Body of pancreas (tissue), 4 donors: ENCODE results near the gene ZFR. TPM values are rescaled to one million over a fixed set of nuclear protein-coding genes. Genes with fewer than 3 reads are reported as not detected.
"Not testable (repeated sequence)": the region's sequence is repeated elsewhere in the genome, so short reads cannot be mapped to it uniquely, and the experiment has no call there.

Experiments
- ATAC-seq: fragments of 150-250 bp; one replicate; pipeline ENCODE4 v1.9.1; 2016
- DNase-seq, 4 donors: peaks; one replicate each; pipeline ENCODE4 v3.0.0-alpha.2; 2019
- H3K27ac ChIP-seq, 4 donors: fragments of 200-600 bp; sonication (generic); 1 replicate in 3 of 4; 2 replicates in 1 of 4; pipeline versions ENCODE4 v1.5.1 to v1.6.1; 2016 to 2019; ENCODE audit warnings: mild to moderate bottlenecking in 1 of 4, mixed read lengths in 1 of 4, moderate library complexity in 1 of 4
- H3K27me3 ChIP-seq, 2 donors: fragments of 200-600 bp; sonication (generic); one replicate each; pipeline ENCODE4 v1.6.0; 2016; ENCODE audit warnings: mild to moderate bottlenecking in 1 of 2
- H3K36me3 ChIP-seq, 2 donors: fragments of 200-600 bp; sonication (generic); replicated peaks in 1 of 2; 2 replicates each; pipeline ENCODE4 v1.5.1; 2016; ENCODE audit warnings: low read depth in 2 of 2; ENCODE audit not compliant: insufficient read depth in 1 of 2
- H3K4me1 ChIP-seq: fragments of 200-600 bp; sonication (generic); one replicate; pipeline ENCODE4 v1.6.0; 2016
- H3K4me3 ChIP-seq, 2 donors: fragments of 200-600 bp; sonication (generic); 1 replicate in 1 of 2; 2 replicates in 1 of 2; pipeline ENCODE4 v1.5.1; 2016 to 2019
- H3K9me3 ChIP-seq, 3 donors: fragments of 200-600 bp; sonication (generic); 1 replicate in 2 of 3; 2 replicates in 1 of 3; pipeline ENCODE4 v1.5.1; 2016
- CTCF ChIP-seq, 7 experiments: fragments of 450-650 bp in 4 of 7; fragments of 200-600 bp in 3 of 7; sonication (generic) in 3 of 7; IDR thresholded peaks; one replicate each; pipeline ENCODE4 v1.5.1; 2016 to 2019; ENCODE audit warnings: antibody characterized with exemption in 7 of 7
- POLR2A ChIP-seq, 3 donors: fragments of 450-650 bp; IDR thresholded peaks; one replicate each; pipeline ENCODE4 v1.6.1; 2016; ENCODE audit warnings: antibody characterized with exemption in 3 of 3, mild to moderate bottlenecking in 2 of 3
- WGBS, 2 donors: methylation state at CpG; one replicate each; pipeline ENCODE4 v1.1.5; 2017; 5-methylcytosine and 5-hydroxymethylcytosine counted together
- intact Hi-C: fragments of 100-400 bp; cut with DNase I; formaldehyde crosslinking; loops from one replicate; pipeline ENCODE4 v1.15.1; 2023
- total RNA-seq, 2 donors: library from RNA; depleted of rRNA; stranded (reverse); fragments of >200 nt; gene quantifications; one replicate each; pipeline ENCODE4 v1.1.0, GENCODE V29; 2016

Gene ZFR
- total RNA-seq, 2 donors from 2014 or later = 25.1 to 48.0 TPM

GRCh38 chr5:32314658-32315057 is 129.9 kb downstream of the ZFR start:
- Histone ChIP-seq H3K27ac (peak overlapping the region; percentile 74 to 100 (median 92)), H3K4me3 (no peak overlapping the region), H3K27me3 (no peaks in the 10 kb centered on the region), H3K36me3 (no peaks in the 10 kb centered on the region), H3K9me3 (no peaks in the 10 kb centered on the region), H3K4me1 (peaks cover 48% of the 10 kb centered on the region)
- peak; percentile 49 to 81 (median 62) for DNase-seq
- TF ChIP-seq POLR2A (IDR thresholded peaks at IDR 0.05) = no peak
- TF ChIP-seq CTCF (IDR thresholded peaks at IDR 0.05) = no peak
- peak; percentile 1 for ATAC-seq
- intact Hi-C loops = no loop called here
- 14 to 17% methylated on average over 5 of the region's 5 CpGs for whole genome bisulfite sequencing, 2 donors

GRCh38 chr5:32314152-32314488 is 130.4 kb downstream of the ZFR start:
- ATAC-seq, DNase-seq, intact Hi-C loops, H3K27me3 ChIP-seq, H3K36me3 ChIP-seq, H3K9me3 ChIP-seq, H3K4me3 ChIP-seq: not testable (repeated sequence)
- WGBS, 2 donors = 28 to 40% methylated on average over 10 of the region's 10 CpGs
- peaks cover 52% of the 10 kb centered on the region for H3K4me1 ChIP-seq
- H3K27ac ChIP-seq = peak overlapping the region; percentile 74 to 100 (median 92)

- WGBS, 2 donors = 0% methylated on average over 12 to 45 of the region's 83 CpGs
- Histone ChIP-seq H3K4me3 (peak within 1 kb of the TSS; percentile 20 to 54), H3K4me1 (peaks cover 66% of the 10 kb centered on the region), H3K27me3 (no peaks in the 10 kb centered on the region), H3K9me3 (no peaks in the 10 kb centered on the region), H3K27ac (peak within 1 kb of the TSS; percentile 98 to 100 (median 99)), H3K36me3 (no peaks in the 10 kb centered on the region)
- ATAC-seq (peak; percentile 91), DNase-seq (peak; percentile 100)
- TF ChIP-seq POLR2A (IDR thresholded peaks at IDR 0.05) (peak; percentile 91 to 98 (median 92)), CTCF (IDR thresholded peaks at IDR 0.05) (no peak)
- intact Hi-C loops = no loop called here
These were observed 131.8 kb downstream of the ZFR start, which contains the start of gene MTMR12 for GRCh38 chr5:32312595-32313332. Gene MTMR12, minus strand, starts transcription at chr5:32312939. Its CDS starts 101 bp downstream, at chr5:32312838.

- ATAC-seq = peak; percentile 25
- H3K27ac ChIP-seq = peak overlapping the region; percentile 98 to 100 (median 99)
- peak overlapping the region; percentile 20 to 54 for H3K4me3 ChIP-seq
- H3K4me1 ChIP-seq = peaks cover 71% of the 10 kb centered on the region
- H3K36me3 ChIP-seq = no peaks in the 10 kb centered on the region
- no peaks in the 10 kb centered on the region for H3K27me3 ChIP-seq
- intact Hi-C loops = no loop called here
- WGBS, 2 donors = 0% methylated on average over 20 to 31 of the region's 34 CpGs
- TF ChIP-seq CTCF (IDR thresholded peaks at IDR 0.05) (no peak), POLR2A (IDR thresholded peaks at IDR 0.05) (peak in 2 of 3 donors; percentile 91 to 92)
- peak; percentile 75 to 83 (median 76) for DNase-seq
- H3K9me3 ChIP-seq = no peaks in the 10 kb centered on the region
These were observed 132.3 kb downstream of the ZFR start for GRCh38 chr5:32312197-32312594.

- DNase-seq (peak in 1 of 4 donors; percentile 30), ATAC-seq (no peak)
- Histone ChIP-seq H3K27ac (peak overlapping the region; percentile 98 to 100 (median 99)), H3K27me3 (no peaks in the 10 kb centered on the region), H3K36me3 (no peaks in the 10 kb centered on the region), H3K4me1 (peaks cover 77% of the 10 kb centered on the region), H3K4me3 (peak overlapping the region; percentile 20 to 54), H3K9me3 (no peaks in the 10 kb centered on the region)
- TF ChIP-seq POLR2A (IDR thresholded peaks at IDR 0.05) (no peak), CTCF (IDR thresholded peaks at IDR 0.05) (no peak)
- WGBS, 2 donors = 10 to 20% methylated on average over 16 of the region's 16 CpGs
- intact Hi-C loops = no loop called here
These were observed 132.9 kb downstream of the ZFR start for GRCh38 chr5:32311404-32312196.
